HepG2 (cell line): ENCODE results near the gene NUF2. TPM values are rescaled to one million over a fixed set of nuclear protein-coding genes. Genes with fewer than 3 reads are reported as not detected.

ENCODE experiments used
- ATF7 ChIP-seq, 2 experiments: fragments of 450-650 bp in 1 of 2; sonication (generic) in 1 of 2; formaldehyde crosslinking in 1 of 2; IDR thresholded peaks; 2 replicates each; pipeline versions ENCODE4 v1.4.0 to v1.6.1; 2016 to 2020; ENCODE audit warnings: antibody characterized with exemption in 1 of 2, mild to moderate bottlenecking in 1 of 2, missing genetic modification reagents in 1 of 2
- ERF ChIP-seq: IDR thresholded peaks from 2 replicates; pipeline ENCODE4 v1.6.1; 2018; ENCODE audit warnings: missing biosample characterization, missing genetic modification reagents
- NFE2 ChIP-seq: sonication (generic); formaldehyde crosslinking; IDR thresholded peaks from 2 replicates; pipeline ENCODE4 v1.4.0; 2020; ENCODE audit warnings: missing genetic modification reagents
- SOX5 ChIP-seq: IDR thresholded peaks from 2 replicates; pipeline ENCODE4 v1.6.1; 2016; ENCODE audit warnings: borderline replicate concordance
- SPEN ChIP-seq: sonication (generic); formaldehyde crosslinking; IDR thresholded peaks from 2 replicates; pipeline ENCODE4 v1.5.1; 2020; ENCODE audit warnings: low read depth, mild to moderate bottlenecking, missing genetic modification reagents
- TBP ChIP-seq: sonication (generic); formaldehyde crosslinking; IDR thresholded peaks from 2 replicates; pipeline ENCODE4 v1.5.0; 2020; ENCODE audit warnings: missing genetic modification reagents
- THAP9 ChIP-seq: sonication (generic); formaldehyde crosslinking; IDR thresholded peaks from 2 replicates; pipeline ENCODE4; 2020; ENCODE audit warnings: missing genetic modification reagents, mild to moderate bottlenecking, borderline replicate concordance
- ZBED4 ChIP-seq: sonication (generic); formaldehyde crosslinking; IDR thresholded peaks from 2 replicates; pipeline ENCODE4 v1.4.0; 2020; ENCODE audit warnings: missing genetic modification reagents, borderline replicate concordance
- ZBTB20 ChIP-seq: sonication (generic); formaldehyde crosslinking; IDR thresholded peaks from 2 replicates; pipeline ENCODE4 v1.8.1; 2023; ENCODE audit warnings: missing genetic modification reagents, low read depth, mild to moderate bottlenecking, borderline replicate concordance
- ZKSCAN1 ChIP-seq: fragments of 150-350 bp; IDR thresholded peaks from 2 replicates; pipeline ENCODE4 v1.6.1; 2014; ENCODE audit warnings: low read length
- ZNF256 ChIP-seq: sonication (generic); formaldehyde crosslinking; conservative IDR thresholded peaks from 2 replicates; pipeline ENCODE4 v1.4.0; 2020; ENCODE audit warnings: missing genetic modification reagents
- ZNF326 ChIP-seq: sonication (generic); formaldehyde crosslinking; IDR thresholded peaks from 2 replicates; pipeline ENCODE4 v1.4.0; 2020; ENCODE audit warnings: missing genetic modification reagents, borderline replicate concordance
- ZNF615 ChIP-seq: sonication (generic); formaldehyde crosslinking; IDR thresholded peaks from 2 replicates; pipeline ENCODE4 v1.5.0; 2020; ENCODE audit warnings: mild to moderate bottlenecking, missing genetic modification reagents, borderline replicate concordance
- ZNF777 ChIP-seq: sonication (generic); formaldehyde crosslinking; IDR thresholded peaks from 2 replicates; pipeline ENCODE4 v1.4.0; 2020; ENCODE audit warnings: missing genetic modification reagents
- ZNF878 ChIP-seq: sonication (generic); formaldehyde crosslinking; IDR thresholded peaks from 2 replicates; pipeline ENCODE4 v1.8.1; 2023; ENCODE audit warnings: mild to moderate bottlenecking, missing genetic modification reagents, moderate library complexity
- polyA plus RNA-seq, 8 experiments: library from polyadenylated mRNA; depleted of rRNA in 3 of 8; stranded (reverse) in 7 of 8; unstranded in 1 of 8; fragments of >200 nt; fragmentation: Illumina TruSeq in 4 of 8; extraction: Trizol in 4 of 8; gene quantifications; 2 replicates each; pipeline versions ENCODE4 v1.2.1 to v1.2.3, GENCODE V29; 2011 to 2016; ENCODE audit warnings: low read depth in 4 of 8, missing spikeins in 1 of 8, mixed read lengths in 1 of 8; ENCODE audit not compliant: insufficient read depth in 1 of 8
- total RNA-seq, 5 experiments: library from RNA; depleted of rRNA; stranded (reverse); fragments of >200 nt; fragmentation: Illumina TruSeq; extraction: Trizol; gene quantifications; 2 replicates each; pipeline ENCODE4 v1.2.3, GENCODE V29; 2016; ENCODE audit warnings: low read depth in 1 of 5
- TF ChIP-seq, protein P1 (sequence below): sonication (generic); formaldehyde crosslinking; IDR thresholded peaks from 2 replicates; pipeline ENCODE4 v1.5.1; 2020; ENCODE audit warnings: missing genetic modification reagents, mild to moderate bottlenecking, borderline replicate concordance

Gene NUF2
- total and polyA plus RNA-seq, 2 of the 13 experiments (the other 11 are each of a cell fraction or from before 2014, with no cell fraction given) = 26.0 to 39.4 TPM

- TF ChIP-seq ZBTB20 (peak; percentile 85), ERF (CRISPR knock-in tag) (peak; percentile 97), TBP (CRISPR knock-in tag) (peak; percentile 93; the same call in 1 of the 2 replicates), THAP9 (CRISPR knock-in tag) (peak; percentile 98), ZNF256 (CRISPR knock-in tag) (peak; percentile 91), NFE2 (CRISPR knock-in tag) (peak; percentile 21; the same call in 1 of the 2 replicates), ZBED4 (CRISPR knock-in tag) (peak; percentile 75; the same call in 1 of the 2 replicates), SPEN (CRISPR knock-in tag) (peak; percentile 99), ZNF615 (CRISPR knock-in tag) (peak; percentile 80; the same call in 1 of the 2 replicates), ZNF326 (no peak), ATF7 (IDR thresholded peaks at IDR 0.05) (no peak), ATF7 (CRISPR knock-in tag; IDR thresholded peaks at IDR 0.05) (peak; percentile 86), ZNF777 (peak; percentile 68), ZNF878 (CRISPR knock-in tag) (peak; percentile 99), SOX5 (CRISPR knock-in tag) (peak; percentile 78), ZKSCAN1 (peak; percentile 81)
- TF ChIP-seq, protein P1, sequence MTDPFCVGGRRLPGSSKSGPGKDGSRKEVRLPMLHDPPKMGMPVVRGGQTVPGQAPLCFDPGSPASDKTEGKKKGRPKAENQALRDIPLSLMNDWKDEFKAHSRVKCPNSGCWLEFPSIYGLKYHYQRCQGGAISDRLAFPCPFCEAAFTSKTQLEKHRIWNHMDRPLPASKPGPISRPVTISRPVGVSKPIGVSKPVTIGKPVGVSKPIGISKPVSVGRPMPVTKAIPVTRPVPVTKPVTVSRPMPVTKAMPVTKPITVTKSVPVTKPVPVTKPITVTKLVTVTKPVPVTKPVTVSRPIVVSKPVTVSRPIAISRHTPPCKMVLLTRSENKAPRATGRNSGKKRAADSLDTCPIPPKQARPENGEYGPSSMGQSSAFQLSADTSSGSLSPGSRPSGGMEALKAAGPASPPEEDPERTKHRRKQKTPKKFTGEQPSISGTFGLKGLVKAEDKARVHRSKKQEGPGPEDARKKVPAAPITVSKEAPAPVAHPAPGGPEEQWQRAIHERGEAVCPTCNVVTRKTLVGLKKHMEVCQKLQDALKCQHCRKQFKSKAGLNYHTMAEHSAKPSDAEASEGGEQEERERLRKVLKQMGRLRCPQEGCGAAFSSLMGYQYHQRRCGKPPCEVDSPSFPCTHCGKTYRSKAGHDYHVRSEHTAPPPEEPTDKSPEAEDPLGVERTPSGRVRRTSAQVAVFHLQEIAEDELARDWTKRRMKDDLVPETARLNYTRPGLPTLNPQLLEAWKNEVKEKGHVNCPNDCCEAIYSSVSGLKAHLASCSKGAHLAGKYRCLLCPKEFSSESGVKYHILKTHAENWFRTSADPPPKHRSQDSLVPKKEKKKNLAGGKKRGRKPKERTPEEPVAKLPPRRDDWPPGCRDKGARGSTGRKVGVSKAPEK = 0 out of 2 replicates have a peak, but pooled peaks have one; percentile 61
These were observed at the start of gene NUF2 (continued) for GRCh38 chr1:163321311-163322305.
